Amygdala (tissue), 56 donors: ENCODE data around the gene CACNA1D.
"Not testable (repeated sequence)": the region's sequence is repeated elsewhere in the genome, so short reads cannot be mapped to it uniquely, and the experiment has no call there.

Source experiments
- DNase-seq, 56 donors: peaks; one replicate each; lab custom pipeline; 2025; lab: John Stamatoyannopoulos, UW

CACNA1D gene

DNA sequence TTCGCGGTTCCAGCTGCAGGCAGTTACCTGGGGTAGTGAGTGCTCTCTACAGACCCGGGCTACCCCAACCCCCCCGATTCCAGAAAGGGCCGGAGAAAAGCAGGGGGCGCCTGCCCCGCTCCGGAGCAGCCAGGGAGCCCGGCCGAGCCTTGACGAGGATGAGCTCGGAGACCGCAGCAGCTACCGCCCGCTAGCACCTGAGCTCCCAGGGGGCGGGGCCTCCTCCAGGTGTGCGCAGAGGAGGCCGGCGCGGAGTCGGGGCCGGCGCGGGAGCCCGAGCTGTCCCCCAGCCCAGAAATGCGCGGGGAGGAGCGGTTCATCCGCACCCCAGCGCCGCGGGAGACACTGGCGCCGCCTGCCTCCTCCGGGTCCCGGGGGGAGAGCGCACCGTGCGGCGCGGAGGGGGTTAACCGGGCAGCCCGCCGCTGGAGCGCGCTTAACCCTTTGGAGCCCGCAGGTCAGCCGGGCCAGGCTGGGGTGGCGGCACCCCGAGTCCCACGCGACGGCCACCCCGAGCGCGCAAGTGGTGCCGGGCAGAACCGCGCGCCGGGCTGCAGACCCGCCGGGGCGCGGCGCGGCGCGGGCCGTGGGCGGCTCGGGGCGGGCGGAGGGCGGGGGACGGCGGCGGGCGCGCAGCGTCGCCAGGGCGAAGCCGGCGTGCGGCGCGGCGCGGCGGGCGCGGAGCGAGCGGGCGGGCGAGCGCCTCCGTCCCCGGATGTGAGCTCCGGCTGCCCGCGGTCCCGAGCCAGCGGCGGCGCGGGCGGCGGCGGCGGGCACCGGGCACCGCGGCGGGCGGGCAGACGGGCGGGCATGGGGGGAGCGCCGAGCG, at the start of gene CACNA1D:
TSS of gene CACNA1D (plus strand) at position 649 of the 829 bp plus-strand sequence. CDS start 556 bp downstream, outside the sequence.
- peak in 15 of 56 donors; percentile 15 to 57 (median 33) for DNase-seq

DNA sequence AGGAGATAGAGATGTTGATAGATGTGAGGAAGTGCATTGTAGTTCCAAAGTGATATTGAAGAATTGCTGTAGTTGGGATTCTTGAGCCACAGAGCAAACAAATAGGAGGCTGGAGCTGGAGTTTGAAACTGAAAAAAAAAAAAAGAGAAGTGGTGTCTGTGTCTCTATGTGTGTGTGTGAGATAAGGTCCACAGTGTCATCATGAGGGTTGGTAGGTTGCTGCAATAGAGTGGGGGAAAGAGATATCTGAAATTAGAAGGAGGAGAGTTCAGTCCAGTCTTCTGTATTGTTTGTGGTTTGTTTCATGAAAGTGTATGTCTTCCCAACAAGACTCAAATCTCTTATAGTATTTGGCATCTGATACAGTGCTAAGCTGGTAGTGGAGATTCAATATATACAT, 37.3 kb upstream of the CACNA1D start:
- no peak for DNase-seq

- no peak for DNase-seq
These were observed 34.1 kb upstream of the CACNA1D start for GRCh38 chr3:53460326-53460725.

GRCh38 chr3:53464424-53464823, 30.0 kb upstream of the CACNA1D start:
- DNase-seq, result no peak

DNA sequence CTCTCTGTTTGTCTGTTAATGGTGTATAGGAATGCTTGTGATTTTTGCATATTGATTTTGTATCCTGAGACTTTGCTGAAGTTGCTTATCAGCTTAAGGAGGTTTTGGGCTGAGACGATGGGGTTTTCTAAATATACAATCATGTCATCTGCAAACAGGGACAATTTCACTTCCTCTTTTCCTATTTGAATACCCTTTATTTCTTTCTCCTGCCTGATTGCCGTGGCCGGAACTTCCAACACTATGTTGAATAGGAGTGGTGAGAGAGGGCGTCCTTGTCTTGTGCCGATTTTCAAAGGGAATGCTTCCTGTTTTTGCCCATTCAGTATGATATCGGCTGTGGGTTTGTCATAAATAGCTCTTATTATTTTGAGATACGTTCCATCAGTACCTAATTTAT, 24.7 kb upstream of the CACNA1D start:
- DNase-seq, result not testable (repeated sequence)

GRCh38 chr3:53473422-53473821, 21.0 kb upstream of the CACNA1D start:
- DNase-seq, result no peak

DNA sequence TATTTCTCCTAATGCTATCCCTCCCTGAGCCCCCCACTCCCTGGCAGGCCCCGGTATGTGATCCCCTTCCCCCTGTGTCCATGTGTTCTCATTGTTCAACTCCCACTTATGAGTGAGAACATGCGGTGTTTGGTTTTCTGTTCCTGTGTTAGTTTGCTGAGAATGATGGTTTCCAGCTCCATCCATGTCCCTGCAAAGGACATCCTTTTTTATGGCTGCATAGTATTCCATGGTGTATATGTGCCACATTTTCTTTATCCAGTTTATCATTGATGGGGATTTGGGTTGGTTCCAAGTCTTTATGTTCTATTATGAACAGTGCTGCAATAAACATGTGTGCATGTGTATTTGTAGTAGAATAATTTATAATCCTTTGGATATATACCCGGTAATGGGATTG, 18.0 kb upstream of the CACNA1D start:
- DNase-seq, result not testable (repeated sequence)

GRCh38 chr3:53477689-53478088, 16.7 kb upstream of the CACNA1D start:
- DNase-seq, result not testable (repeated sequence)

DNA sequence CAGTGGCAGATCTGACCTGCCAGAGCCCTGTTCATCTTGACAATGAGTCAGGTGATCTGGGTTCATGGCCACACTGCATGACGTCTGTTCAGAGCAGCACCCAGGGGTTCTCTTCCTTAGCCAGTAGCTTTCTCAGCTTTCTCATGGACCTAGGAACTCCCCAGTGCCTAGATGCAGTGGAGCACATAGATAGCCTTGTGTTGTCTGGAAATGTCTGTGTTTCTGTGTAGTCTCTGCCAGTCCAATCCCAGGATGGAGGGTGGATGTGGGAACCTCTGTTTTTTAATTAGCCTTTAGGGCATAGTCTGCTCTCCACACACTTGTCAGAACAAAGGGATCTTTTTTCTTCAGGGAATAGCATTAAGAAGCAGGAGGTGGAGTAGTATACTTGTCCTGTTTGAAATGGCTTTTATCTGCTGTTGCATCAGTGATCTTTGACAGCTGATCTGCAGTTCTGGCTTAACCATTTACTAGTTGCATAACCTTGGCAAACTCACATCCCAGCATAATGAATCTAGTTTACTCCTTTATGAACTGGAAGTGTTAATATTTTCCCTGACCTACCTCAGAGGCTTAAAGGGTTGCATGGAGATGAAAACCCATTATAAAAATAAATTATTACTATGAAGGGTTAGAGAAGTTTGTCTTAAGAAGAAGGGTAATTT, 16.1 kb upstream of the CACNA1D start:
- no peak for DNase-seq

GRCh38 chr3:53478921-53479664, 15.3 kb upstream of the CACNA1D start:
- DNase-seq, result no peak

GRCh38 chr3:53482227-53482626, 12.2 kb upstream of the CACNA1D start:
- DNase-seq, result no peak

- no peak for DNase-seq
These were observed 10.6 kb upstream of the CACNA1D start for GRCh38 chr3:53483821-53484220.

DNA sequence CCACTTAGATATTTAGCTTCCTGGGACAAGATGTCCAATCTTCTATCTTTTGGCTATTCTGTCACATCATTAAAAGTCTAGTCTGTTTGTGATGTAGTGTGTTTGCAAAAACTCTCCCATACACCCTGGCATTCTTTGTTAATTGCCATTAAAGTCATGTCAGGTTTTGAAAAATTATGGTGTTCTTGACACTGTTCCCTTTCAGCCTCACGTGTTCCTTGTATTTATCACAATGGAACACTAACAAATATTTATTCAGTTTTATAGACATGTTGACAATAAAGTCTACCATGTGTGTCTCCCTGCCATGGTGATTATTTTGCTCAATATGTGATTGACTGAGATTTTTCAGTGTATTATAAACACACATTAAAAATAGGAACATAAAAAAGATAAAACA, 9.4 kb upstream of the CACNA1D start:
- no peak for DNase-seq

DNA sequence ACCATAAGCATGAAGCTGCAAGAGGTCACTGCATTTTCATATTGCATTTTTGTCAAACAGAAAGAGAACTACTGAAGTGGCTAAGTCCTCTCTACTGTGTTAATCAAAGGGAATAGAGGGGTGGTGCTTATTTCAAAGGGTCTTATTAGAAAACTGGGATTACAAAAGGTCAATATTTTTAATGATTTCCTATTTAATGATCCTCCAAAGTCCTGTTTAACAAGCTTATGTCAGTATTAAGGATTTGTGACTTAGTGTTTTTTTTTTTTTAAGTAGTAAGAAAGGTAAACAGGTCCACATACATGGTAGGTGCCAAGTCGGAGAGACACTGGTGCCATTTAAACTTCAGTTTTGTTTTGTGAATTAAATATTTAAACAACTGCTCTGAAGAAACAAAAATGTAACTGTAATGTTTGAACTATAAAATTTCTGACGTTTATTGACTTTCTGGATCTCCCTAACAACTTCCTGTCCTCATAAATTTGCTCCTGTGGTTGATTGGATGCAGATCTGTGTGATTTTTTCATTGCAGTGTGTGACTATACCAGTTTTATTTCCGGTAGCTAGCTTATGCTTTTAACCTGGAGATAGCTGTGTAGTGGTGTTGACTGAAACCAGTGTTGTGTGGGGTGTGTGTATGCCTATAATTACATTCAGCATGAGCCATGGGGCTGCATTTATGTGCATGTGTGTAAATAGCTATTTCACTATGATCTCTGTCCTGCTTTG, 8.6 kb upstream of the CACNA1D start:
- no peak for DNase-seq

DNA sequence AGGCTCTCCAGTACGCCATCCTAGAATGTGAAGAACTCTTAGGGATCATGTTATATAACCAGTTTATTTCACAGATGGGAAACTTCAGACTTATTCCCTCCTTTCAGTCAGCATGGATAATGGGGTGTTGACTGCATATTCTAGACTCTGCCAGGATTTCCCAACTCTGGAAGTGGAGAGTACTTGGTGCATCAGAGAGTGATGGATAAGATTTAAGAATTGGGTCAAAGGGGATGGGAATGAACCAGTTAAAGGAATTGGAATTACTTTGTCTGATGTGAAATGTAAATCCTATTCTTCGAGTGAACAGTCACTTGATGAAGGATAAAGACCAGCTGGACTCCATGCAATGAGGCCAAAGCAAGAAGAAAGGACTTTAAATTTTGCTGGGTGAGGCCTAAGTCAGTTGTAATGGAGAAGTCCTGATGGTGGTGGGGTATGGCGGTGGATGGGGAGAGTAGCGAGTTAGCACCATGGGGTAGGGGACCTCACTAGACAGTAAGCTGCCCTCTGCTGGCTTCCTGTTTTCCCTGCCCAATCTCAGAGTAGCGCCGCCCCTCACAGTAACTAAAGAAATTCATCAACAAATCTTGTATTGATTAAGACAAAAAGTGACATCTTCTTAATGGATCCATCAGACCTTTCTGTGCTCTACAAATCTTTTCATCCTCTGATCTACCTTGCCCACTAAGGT, 7.3 kb upstream of the CACNA1D start:
- DNase-seq, result no peak

- no peak for DNase-seq
These were observed 5.0 kb upstream of the CACNA1D start for GRCh38 chr3:53489386-53489785.

GRCh38 chr3:53489787-53490458, 4.5 kb upstream of the CACNA1D start:
- DNase-seq, result no peak

DNA sequence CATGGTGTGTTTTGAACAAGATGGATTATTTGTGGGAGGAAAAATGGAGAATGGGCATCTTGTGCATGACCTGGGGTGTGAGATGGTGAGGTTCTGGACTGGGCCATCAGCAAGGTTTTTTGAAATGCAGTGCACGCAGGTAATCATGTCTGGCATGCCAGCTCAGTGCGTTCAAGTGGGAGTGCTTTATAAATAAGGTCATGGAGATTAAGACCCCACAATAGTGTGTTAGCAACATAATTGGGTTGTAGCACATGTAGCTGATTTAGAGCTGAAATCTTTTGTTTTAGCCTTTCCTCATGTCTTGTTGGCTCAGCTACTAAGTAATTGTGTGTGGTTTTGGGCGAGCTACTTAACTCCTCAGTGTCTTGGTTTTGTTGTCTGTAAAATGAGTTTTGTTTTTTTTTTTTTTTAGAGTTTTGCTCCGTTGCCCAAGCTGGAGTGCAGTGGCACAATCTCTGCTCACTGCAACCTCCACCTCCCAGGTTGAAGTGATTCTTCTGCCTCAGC, 3.9 kb upstream of the CACNA1D start:
- no peak for DNase-seq

DNA sequence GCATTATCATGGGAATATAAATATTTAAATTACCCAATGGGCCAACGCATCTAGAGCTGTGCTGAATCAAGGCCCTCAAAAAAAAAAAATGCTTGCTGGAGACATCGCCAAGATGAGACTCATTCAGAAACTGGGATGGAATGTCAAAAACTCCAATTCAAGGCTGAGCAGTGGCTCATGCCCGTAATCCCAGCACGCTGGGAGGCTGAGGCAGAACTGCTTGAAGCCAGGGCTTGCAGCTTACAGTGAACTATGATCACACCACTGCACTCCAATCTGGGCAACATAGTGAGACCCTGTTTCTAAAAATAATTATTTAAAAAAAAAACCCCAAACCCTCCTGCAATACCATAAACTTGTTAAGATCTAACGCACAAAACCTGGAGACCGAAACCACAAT, 3.1 kb upstream of the CACNA1D start:
- no peak for DNase-seq
